HCT116 (cell line): ENCODE data around the gene AGAP1. TPM values are rescaled to one million over a fixed set of nuclear protein-coding genes. Genes with fewer than 3 reads are reported as not detected.

Source experiments
- ATAC-seq: fragments of 200-7000 bp; cut with Tn5 transposase; 2 replicates; pipeline ENCODE4 v1.9.1; 2020; ENCODE audit warnings: mild to moderate bottlenecking, moderate library complexity
- BruUV-seq: library from RNA; stranded (reverse); fragments of 400-500 nt; replicated peaks from 2 replicates; lab custom pipeline; 2021; lab: Mats Ljungman, UMichigan
- CTCF ChIA-PET: fragments of 300-600 bp; sonication (Branson Sonifier 250); formaldehyde crosslinking; loops from one replicate; lab custom pipeline; 2021; ENCODE audit warnings: antibody characterized with exemption; lab: Charles Lee
- POLR2A ChIA-PET: fragments of 300-600, 350-600 bp; sonication (Branson Sonifier 250); formaldehyde crosslinking; loops from one replicate; lab custom pipeline; 2021; ENCODE audit warnings: antibody characterized with exemption; lab: Charles Lee
- RAD21 ChIA-PET, 2 experiments: fragments of 300-600 bp; sonication (Branson Sonifier 250); formaldehyde crosslinking; loops; one replicate each; lab custom pipeline; 2023; ENCODE audit warnings: low total read pairs in 2 of 2; ENCODE audit not compliant: uncharacterized antibody in 2 of 2, unreplicated experiment in 2 of 2, low non-redundant PET in 1 of 2; lab: Charles Lee
- DNase-seq: peaks from one replicate; pipeline ENCODE4 v3.0.0-alpha.2; 2010; ENCODE audit warnings: low read depth, low spot score
- H2AFZ ChIP-seq: fragments of 200-600 bp; shearing (Covaris generic), sonication (generic); 2 replicates; pipeline ENCODE4 v1.6.1; 2017; ENCODE audit warnings: low read depth, mixed run types, mixed read lengths, antibody characterized with exemption, low read length; ENCODE audit not compliant: poor library complexity, severe bottlenecking
- H3K27ac ChIP-seq: 2 replicates; pipeline ENCODE4 v1.5.1; 2012; ENCODE audit warnings: low read depth, low read length
- H3K27me3 ChIP-seq: fragments of 200-600 bp; sonication (generic); 2 replicates; pipeline ENCODE4 v1.6.1; 2016; ENCODE audit warnings: mixed run types, low read length, mixed read lengths; ENCODE audit not compliant: insufficient read depth
- H3K36me3 ChIP-seq, 2 experiments: fragments of 200-500 bp in 1 of 2; fragments of 200-600 bp in 1 of 2; sonication (Bioruptor generic) in 1 of 2; sonication (generic) in 1 of 2; 2 replicates each; pipeline versions ENCODE4 v1.5.1 to v1.6.1; 2014 to 2016; ENCODE audit warnings: low read length in 2 of 2, inconsistent platforms in 1 of 2, mixed read lengths in 1 of 2, mixed run types in 1 of 2; ENCODE audit not compliant: insufficient read depth in 2 of 2, control insufficient read depth in 1 of 2
- H3K4me1 ChIP-seq, 2 experiments: fragments of 200-600 bp in 1 of 2; sonication (generic) in 1 of 2; 2 replicates each; pipeline versions ENCODE4 v1.5.1 to v1.6.1; 2012 to 2017; ENCODE audit warnings: low read length in 2 of 2, inconsistent platforms in 1 of 2, mild to moderate bottlenecking in 1 of 2, mixed read lengths in 1 of 2, mixed run types in 1 of 2, moderate library complexity in 1 of 2; ENCODE audit not compliant: insufficient read depth in 2 of 2, control insufficient read depth in 1 of 2
- H3K4me2 ChIP-seq: fragments of 200-600 bp; sonication (generic); 2 replicates; pipeline ENCODE4 v1.6.1; 2017; ENCODE audit warnings: mixed run types, low read length, mixed read lengths
- H3K4me3 ChIP-seq, 2 experiments: fragments of 200-600 bp in 1 of 2; sonication (generic) in 1 of 2; replicated peaks in 1 of 2; 2 replicates each; pipeline ENCODE4 v1.5.1; 2011 to 2016; ENCODE audit warnings: low read length in 2 of 2, control low read depth in 1 of 2, low read depth in 1 of 2, mild to moderate bottlenecking in 1 of 2, mixed read lengths in 1 of 2, mixed run types in 1 of 2
- H3K79me2 ChIP-seq: fragments of 200-600 bp; sonication (generic); 2 replicates; pipeline ENCODE4 v1.6.1; 2017; ENCODE audit warnings: mild to moderate bottlenecking, mixed run types, low read length, moderate library complexity, mixed read lengths; ENCODE audit not compliant: insufficient read depth
- H3K9ac ChIP-seq: fragments of 200-600 bp; sonication (generic); 2 replicates; pipeline ENCODE4 v1.6.1; 2016; ENCODE audit warnings: low read length, mixed read lengths
- H3K9me2 ChIP-seq: fragments of 200-600 bp; sonication (generic), shearing (Covaris generic); 2 replicates; pipeline ENCODE4 v1.6.1; 2017; ENCODE audit warnings: mixed run types, mild to moderate bottlenecking, moderate library complexity; ENCODE audit not compliant: insufficient read depth
- H3K9me3 ChIP-seq, 2 experiments: fragments of 200-500 bp in 1 of 2; fragments of 200-600 bp in 1 of 2; sonication (Bioruptor generic) in 1 of 2; sonication (generic) in 1 of 2; 2 replicates each; pipeline ENCODE4 v1.6.1; 2014 to 2017; ENCODE audit warnings: low read length in 2 of 2, mixed read lengths in 2 of 2, inconsistent platforms in 1 of 2, low read depth in 1 of 2, mild to moderate bottlenecking in 1 of 2, mixed run types in 1 of 2, moderate library complexity in 1 of 2; ENCODE audit not compliant: control insufficient read depth in 1 of 2, insufficient read depth in 1 of 2
- H4K20me1 ChIP-seq: fragments of 200-600 bp; sonication (generic), shearing (Covaris generic); 2 replicates; pipeline ENCODE4 v1.6.1; 2017; ENCODE audit warnings: mixed run types, mild to moderate bottlenecking, moderate library complexity; ENCODE audit not compliant: insufficient read depth
- ATF3 ChIP-seq: IDR thresholded peaks from 2 replicates; pipeline ENCODE4 v1.6.1; 2012
- CEBPB ChIP-seq: IDR thresholded peaks from 2 replicates; pipeline ENCODE4 v1.6.1; 2012; ENCODE audit warnings: low read depth
- CTCF ChIP-seq, 3 experiments: fragments of 200-600 bp in 1 of 3; sonication (generic) in 1 of 3; IDR thresholded peaks in 2 of 3; conservative IDR thresholded peaks in 1 of 3; 2 replicates each; pipeline ENCODE4 v1.5.1; 2012 to 2017; ENCODE audit warnings: low read depth in 2 of 3, low read length in 2 of 3, antibody characterized with exemption in 1 of 3, borderline replicate concordance in 1 of 3, control low read depth in 1 of 3, mild to moderate bottlenecking in 1 of 3, mixed read lengths in 1 of 3, mixed run types in 1 of 3, moderate library complexity in 1 of 3; ENCODE audit not compliant: insufficient read depth in 1 of 3
- EGR1 ChIP-seq: IDR thresholded peaks from 2 replicates; pipeline ENCODE4 v1.6.1; 2012; ENCODE audit warnings: low read depth
- FOSL1 ChIP-seq: IDR thresholded peaks from 2 replicates; pipeline ENCODE4 v1.6.1; 2012; ENCODE audit warnings: low read depth
- JUND ChIP-seq: IDR thresholded peaks from 2 replicates; pipeline ENCODE4 v1.6.1; 2012
- POLR2A ChIP-seq: IDR thresholded peaks from 2 replicates; pipeline ENCODE4 v1.7.0; 2011; ENCODE audit warnings: borderline replicate concordance; ENCODE audit not compliant: insufficient read depth, insufficient read length; ENCODE audit errors: extremely low read depth
- POLR2AphosphoS5 ChIP-seq: IDR thresholded peaks from 2 replicates; pipeline ENCODE4 v1.6.1; 2011; ENCODE audit warnings: mild to moderate bottlenecking, low read depth, low read length, moderate library complexity
- SIN3A ChIP-seq: IDR thresholded peaks from 2 replicates; pipeline ENCODE4 v1.6.1; 2012; ENCODE audit warnings: low read depth
- SP1 ChIP-seq: IDR thresholded peaks from 2 replicates; pipeline ENCODE4 v1.6.1; 2012; ENCODE audit warnings: low read depth
- ZBTB33 ChIP-seq: IDR thresholded peaks from 2 replicates; pipeline ENCODE4 v1.6.1; 2011; ENCODE audit warnings: mild to moderate bottlenecking, low read length, moderate library complexity; ENCODE audit not compliant: insufficient replicate concordance; ENCODE audit errors: extremely low read depth
- ZFX ChIP-seq: fragments of 450-650 bp; IDR thresholded peaks from 2 replicates; pipeline ENCODE4 v1.6.1; 2017
- ZNF274 ChIP-seq: fragments of 200-500 bp; sonication (Bioruptor generic); IDR thresholded peaks from 2 replicates; pipeline ENCODE4 v1.6.1; 2014; ENCODE audit warnings: mild to moderate bottlenecking, low read depth, low read length, inconsistent platforms
- intact Hi-C: fragments of 100-400 bp; cut with micrococcal nuclease; formaldehyde crosslinking; loops from 2 replicates; pipeline ENCODE4 v1.10.0; 2022
- total RNA-seq: library from RNA; stranded (reverse); gene quantifications from one replicate; pipeline ENCODE4 v1.2.1, GENCODE V29; 2021; ENCODE audit not compliant: unreplicated experiment

Gene AGAP1
- total RNA-seq, 1 experiment from 2014 or later: 43.8 TPM

GRCh38 chr2:236025892-236026291 lies 532.0 kb downstream of the AGAP1 start:
- Histone ChIP-seq H3K4me2 (no peak overlapping the region), H3K27ac (no peak overlapping the region), H3K9ac (no peak overlapping the region), H2AFZ (no peak overlapping the region), H3K4me1 (no peaks in the 10 kb centered on the region), H3K4me3 (no peak overlapping the region), H3K9me3 (no peaks in the 10 kb centered on the region), H3K9me2 (no peaks in the 10 kb centered on the region), H4K20me1 (no peaks in the 10 kb centered on the region), H3K27me3 (no peaks in the 10 kb centered on the region), H3K79me2 (no peaks in the 10 kb centered on the region), H3K36me3 (no peaks in the 10 kb centered on the region)
- BruUV-seq: no TSS peak
- ATAC-seq (no peak), DNase-seq (no peak)
- RAD21 ChIA-PET: no interaction called here
- POLR2A ChIA-PET: no interaction called here
- CTCF ChIA-PET: no interaction called here
- intact Hi-C loops: no loop called here
- no peak for TF ChIP-seq SIN3A
- TF ChIP-seq POLR2AphosphoS5: no peak
- no peak for TF ChIP-seq ATF3
- no peak for TF ChIP-seq ZFX
- no peak for TF ChIP-seq CTCF (IDR thresholded peaks at IDR 0.05 in 2 of 3, conservative IDR thresholded peaks at IDR 0.05 in 1 of 3; ENCODE audit: borderline replicate concordance in 1 of 3, insufficient read depth in 1 of 3, low read depth in 2 of 3, low read length in 2 of 3)
- TF ChIP-seq SP1: no peak
- TF ChIP-seq ZBTB33: no peak
- TF ChIP-seq JUND: no peak
- no peak for TF ChIP-seq EGR1
- no peak for TF ChIP-seq POLR2A
- TF ChIP-seq CEBPB: no peak
- TF ChIP-seq FOSL1: no peak
- no peak for TF ChIP-seq ZNF274
